GM12878 (cell line): ENCODE results near the gene MEMO1.

Experiments used
- CTCF ChIP-seq, 3 experiments: IDR thresholded peaks in 2 of 3; conservative IDR thresholded peaks in 1 of 3; 2 replicates each; pipeline ENCODE4 v1.5.1; 2011; ENCODE audit warnings: low read depth in 3 of 3, low read length in 3 of 3, mild to moderate bottlenecking in 3 of 3, control low read depth in 2 of 3, moderate library complexity in 2 of 3, inconsistent platforms in 1 of 3, mixed read lengths in 1 of 3; ENCODE audit not compliant: control insufficient read depth in 2 of 3, insufficient read depth in 1 of 3; ENCODE audit errors: extremely low read depth in 1 of 3
- PKNOX1 ChIP-seq: fragments of 450-650 bp; IDR thresholded peaks from 2 replicates; pipeline ENCODE4 v1.6.1; 2016; ENCODE audit warnings: mild to moderate bottlenecking

GRCh38 chr2:32060266-32060665 is 49.5 kb upstream of the MEMO1 start:
- no peak for TF ChIP-seq CTCF (IDR thresholded peaks at IDR 0.05 in 2 of 3, conservative IDR thresholded peaks at IDR 0.05 in 1 of 3; ENCODE audit: control insufficient read depth in 2 of 3, extremely low read depth in 1 of 3, insufficient read depth in 1 of 3, low read depth in 3 of 3, low read length in 3 of 3)
- no peak for TF ChIP-seq PKNOX1
